Bone marrow (tissue), 2 donors: Measurements from ENCODE around the gene CELSR1.
"Not testable (repeated sequence)": the region's sequence is repeated elsewhere in the genome, so short reads cannot be mapped to it uniquely, and the experiment has no call there.

Experiments used
- DNase-seq, 2 donors: peaks; one replicate each; lab custom pipeline; 2025; lab: John Stamatoyannopoulos, UW

The CELSR1 gene

DNA sequence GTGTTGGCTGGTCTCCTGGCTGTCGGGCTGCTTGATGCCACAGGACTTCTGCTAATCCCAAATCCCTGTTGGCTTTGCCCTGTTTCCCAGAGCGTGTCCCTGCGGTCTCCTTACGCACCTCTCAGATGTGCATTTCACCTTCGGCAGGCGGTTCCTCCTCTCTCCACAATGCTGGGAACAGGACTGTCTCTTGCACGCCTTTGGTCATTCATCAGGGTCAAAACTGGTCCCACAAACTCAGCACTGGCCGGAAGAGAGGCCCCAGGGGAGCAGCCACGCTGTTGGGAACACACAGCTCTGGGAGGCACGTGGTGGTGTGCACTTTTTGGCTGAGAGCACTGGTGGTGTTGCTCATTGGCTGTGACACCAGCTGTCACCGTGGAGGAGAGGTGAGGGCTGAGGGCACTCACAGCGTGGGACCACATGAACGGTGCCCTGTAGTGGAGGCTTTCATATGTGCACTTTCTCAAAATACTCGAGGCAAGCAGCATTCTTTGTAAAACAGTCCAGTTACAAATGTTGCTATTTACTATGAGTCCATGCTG lies 217.2 kb downstream of the CELSR1 start:
- DNase-seq: no peak

DNA sequence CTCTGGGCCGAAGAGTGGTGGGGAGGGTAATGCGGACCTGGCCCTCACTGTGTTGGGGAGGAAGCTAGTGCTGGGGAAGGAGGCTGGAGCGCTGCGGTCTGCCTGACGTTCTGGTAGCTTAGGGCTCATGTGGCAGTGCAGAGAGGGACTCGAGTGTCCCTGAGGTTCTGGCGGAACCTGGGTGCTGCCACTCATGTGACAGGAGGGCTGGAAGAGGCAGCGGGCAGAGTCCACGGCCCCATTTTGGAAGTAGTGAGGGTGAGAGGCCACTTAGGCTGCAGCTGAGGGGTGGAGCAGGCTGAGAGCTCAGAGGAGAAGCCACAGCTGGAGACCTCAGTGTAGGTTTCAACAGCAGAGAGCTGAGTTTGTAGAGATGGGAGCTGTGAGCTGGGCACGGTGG lies 218.1 kb downstream of the CELSR1 start:
- DNase-seq: no peak

DNA sequence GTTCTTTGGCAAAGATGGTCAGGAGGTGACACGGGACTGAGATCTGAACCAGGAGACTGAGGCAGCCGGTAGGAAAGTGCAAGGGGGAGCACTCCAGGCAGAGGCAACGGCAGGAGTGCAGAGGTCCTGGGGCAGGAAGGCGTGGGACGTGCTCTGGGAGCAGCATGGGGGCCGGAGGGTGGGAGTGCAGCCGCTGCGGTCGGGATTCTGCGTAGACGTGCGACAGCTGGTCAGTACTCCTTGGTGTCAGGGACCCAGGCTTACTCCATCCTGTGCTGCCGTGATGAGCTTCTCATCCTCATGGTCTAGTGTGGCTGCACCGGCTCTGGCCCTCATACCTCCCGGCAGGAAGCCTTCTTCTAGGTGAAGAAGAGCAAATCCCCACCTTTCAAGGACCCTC lies 218.8 kb downstream of the CELSR1 start:
- no peak for DNase-seq

DNA sequence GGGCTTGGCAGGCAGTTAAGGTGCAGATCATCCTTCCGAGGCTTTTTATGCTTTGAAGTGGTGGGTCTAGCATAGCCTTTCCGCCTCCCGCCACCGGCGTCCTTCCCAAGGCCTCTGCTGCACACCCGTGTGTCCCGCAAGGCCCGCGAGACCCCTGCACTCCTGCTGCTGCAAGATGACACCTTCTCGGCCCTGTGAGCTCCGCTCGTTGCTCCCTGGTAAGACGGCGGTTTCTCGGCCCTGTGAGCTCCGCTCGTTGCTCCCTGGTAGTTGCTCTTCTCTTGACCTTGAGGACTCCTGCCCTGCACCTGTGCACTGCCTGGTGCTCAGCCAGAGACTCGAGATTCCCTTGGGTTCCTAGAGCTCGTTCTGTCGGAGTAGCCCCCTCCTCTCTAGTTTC lies 219.8 kb downstream of the CELSR1 start:
- no peak for DNase-seq

DNA sequence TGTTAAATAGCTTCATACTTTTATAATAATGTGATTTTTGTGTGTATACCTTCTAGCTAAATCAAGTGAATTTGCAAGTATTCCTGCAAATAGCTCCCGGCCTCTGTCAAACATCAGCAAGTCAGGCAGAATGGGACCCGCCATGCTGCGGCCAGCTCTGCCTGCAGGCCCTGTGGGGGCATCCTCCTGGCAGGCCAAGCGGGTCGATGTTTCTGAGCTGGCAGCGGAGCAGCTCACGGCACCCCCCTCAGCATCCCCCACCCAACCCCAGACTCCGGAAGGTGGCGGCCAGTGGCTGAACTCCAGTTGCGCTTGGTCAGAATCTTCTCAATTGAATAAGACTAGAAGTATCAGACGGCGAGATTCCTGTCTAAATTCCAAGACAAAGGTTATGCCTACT lies 221.4 kb downstream of the CELSR1 start:
- DNase-seq: no peak

DNA sequence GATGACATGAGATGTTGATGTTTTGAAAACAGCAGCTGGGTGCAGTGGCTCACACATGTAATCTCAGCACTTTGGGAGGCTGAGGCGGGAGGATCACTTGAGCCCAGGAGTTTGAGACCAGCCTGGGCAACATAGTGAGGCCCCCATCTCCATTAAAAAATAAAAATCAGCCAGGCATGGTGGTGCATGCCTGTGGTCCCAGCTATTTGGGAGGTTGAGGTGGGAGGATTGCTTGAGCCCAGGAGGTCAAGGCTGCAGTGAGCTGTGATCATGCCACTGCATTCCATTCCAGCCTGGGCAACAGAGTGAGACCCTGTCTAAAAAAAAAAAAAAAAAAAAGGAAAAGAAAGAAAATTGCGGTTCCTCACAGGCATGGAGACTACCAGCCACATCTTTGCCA lies 224.6 kb downstream of the CELSR1 start:
- DNase-seq: not testable (repeated sequence)

DNA sequence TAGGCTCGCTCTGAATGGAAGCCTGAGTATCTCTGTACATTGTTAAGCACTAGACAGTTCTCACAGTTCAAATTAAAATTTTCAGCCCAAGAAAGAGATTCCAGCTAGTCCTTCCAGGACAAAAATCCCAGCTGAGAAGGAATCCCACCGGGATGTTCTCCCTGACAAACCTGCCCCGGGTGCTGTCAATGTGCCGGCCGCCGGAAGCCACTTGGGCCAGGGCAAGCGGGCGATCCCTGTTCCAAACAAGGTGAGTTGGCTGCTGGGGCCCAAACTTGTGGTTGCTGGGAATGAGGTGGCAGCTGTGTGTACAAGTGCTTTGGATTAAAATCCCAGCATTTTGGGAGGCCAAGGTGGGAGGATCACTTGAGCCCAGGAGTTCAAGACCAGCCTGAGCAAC lies 225.4 kb downstream of the CELSR1 start:
- DNase-seq: no peak
